Fibroblast of peridontal ligament (primary cell): ENCODE measurements around the gene ATG7.
"Not testable (repeated sequence)": the region's sequence is repeated elsewhere in the genome, so short reads cannot be mapped to it uniquely, and the experiment has no call there.

Experiments
- DNase-seq: peaks from one replicate; pipeline ENCODE4 v3.0.0-alpha.2; 2010; ENCODE audit errors: extremely low read depth

Gene ATG7

GRCh38 chr3:11423868-11424267 lies 151.7 kb downstream of the ATG7 start:
- DNase-seq: no peak

GRCh38 chr3:11424277-11424676 lies 152.1 kb downstream of the ATG7 start:
- DNase-seq: no peak

DNA sequence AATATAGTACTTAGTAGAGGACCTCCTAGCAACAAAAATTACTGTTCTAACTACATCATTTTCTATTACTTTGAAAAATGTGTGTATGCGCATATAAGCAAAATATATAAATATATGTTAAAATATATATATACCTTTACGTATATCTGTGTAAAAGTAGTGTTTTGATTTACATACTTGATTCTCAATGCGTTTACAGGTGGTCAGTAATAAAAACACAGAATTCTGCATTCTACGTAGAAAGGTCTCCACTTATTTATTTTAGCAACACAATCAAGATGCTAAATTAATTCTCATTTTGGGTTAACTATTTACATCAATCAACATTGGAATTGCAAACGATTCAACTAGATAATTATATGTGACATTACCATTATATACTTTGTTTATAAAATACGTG lies 158.0 kb downstream of the ATG7 start:
- DNase-seq: no peak

DNA sequence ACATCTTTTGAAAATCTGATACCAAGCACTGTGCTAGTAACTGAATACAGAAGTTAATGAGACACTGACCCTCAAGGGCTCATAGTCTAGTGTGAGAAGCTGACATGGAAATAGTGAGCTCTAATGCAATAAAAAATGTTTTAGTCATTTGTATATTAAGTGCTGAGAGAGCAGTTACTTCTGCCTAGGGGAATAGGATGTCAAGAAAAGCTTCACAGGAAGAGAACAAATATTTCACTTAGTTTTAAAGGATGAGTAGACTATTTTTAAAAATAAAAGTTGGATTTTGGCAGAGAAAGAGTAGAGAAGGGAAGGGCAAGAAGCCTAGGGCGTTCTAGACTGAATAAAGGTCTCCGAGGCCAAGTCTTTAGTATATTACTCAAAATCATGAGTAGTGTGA lies 158.4 kb downstream of the ATG7 start:
- no peak for DNase-seq

GRCh38 chr3:11431319-11431718 lies 159.1 kb downstream of the ATG7 start:
- no peak for DNase-seq

- DNase-seq: peak; percentile 96
Measured at GRCh38 chr3:11434017-11434526, 161.9 kb downstream of the ATG7 start.

- DNase-seq: no peak
Measured at GRCh38 chr3:11434563-11435096, 162.4 kb downstream of the ATG7 start.

- no peak for DNase-seq
Measured at GRCh38 chr3:11435440-11436165, 163.4 kb downstream of the ATG7 start.

DNA sequence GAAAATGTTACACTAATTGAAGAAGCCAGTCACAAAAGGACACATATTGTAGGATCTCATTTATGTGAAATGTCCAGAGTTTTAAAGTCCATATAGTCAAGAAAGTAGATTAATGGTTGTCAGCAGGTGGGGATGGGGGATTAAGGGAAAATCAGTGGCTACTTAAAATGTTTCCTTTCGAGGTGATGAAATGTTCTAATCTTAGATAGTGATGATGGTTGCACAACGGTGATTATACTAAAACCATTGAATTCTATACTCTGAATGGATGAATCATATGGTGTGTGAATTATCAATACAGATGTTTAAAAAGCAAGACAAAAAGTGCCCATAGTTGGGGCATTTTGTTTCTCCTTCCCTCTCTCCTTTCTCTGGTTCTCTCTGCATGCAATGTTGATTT lies 164.6 kb downstream of the ATG7 start:
- DNase-seq: no peak

GRCh38 chr3:11437506-11437905 lies 165.3 kb downstream of the ATG7 start:
- no peak for DNase-seq

- peak; percentile 30 for DNase-seq
Measured at GRCh38 chr3:11438646-11439045, 166.4 kb downstream of the ATG7 start.

- DNase-seq: not testable (repeated sequence)
Measured at GRCh38 chr3:11441346-11441745, 169.1 kb downstream of the ATG7 start.

- no peak for DNase-seq
Measured at GRCh38 chr3:11444404-11444803, 172.2 kb downstream of the ATG7 start.

- not testable (repeated sequence) for DNase-seq
Measured at GRCh38 chr3:11445193-11445592, 173.0 kb downstream of the ATG7 start.

- peak; percentile 36 for DNase-seq
Measured at GRCh38 chr3:11445883-11446282, 173.7 kb downstream of the ATG7 start.

DNA sequence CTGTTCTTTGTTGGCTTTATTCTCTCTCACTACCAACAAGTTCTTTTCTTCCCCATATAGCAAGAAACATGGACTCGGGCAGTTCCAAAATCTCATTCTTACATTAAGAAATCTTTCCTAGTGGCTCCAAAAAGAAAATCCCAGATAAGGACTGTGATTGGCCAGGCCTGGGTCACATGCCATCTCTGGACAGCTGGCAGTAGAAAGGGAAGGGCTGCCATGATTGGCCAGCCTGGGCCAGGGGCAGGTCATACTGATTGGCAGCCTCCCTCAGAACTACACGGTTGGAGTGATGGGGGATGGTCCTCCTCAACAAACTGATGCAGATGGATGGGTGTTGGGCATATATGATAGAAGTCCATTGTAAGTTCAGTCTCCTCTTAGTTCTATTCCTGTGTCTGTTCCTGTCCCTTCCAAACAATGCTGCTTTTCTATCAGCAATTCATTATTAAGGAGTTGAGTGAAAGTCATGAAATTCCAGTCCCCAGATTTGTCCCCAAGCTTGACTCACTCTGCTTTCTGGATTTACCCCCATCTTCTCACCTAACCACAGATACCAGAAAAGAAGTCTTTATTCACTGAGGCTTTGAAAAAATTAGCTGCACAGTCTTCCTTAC lies 175.5 kb downstream of the ATG7 start:
- DNase-seq: no peak

DNA sequence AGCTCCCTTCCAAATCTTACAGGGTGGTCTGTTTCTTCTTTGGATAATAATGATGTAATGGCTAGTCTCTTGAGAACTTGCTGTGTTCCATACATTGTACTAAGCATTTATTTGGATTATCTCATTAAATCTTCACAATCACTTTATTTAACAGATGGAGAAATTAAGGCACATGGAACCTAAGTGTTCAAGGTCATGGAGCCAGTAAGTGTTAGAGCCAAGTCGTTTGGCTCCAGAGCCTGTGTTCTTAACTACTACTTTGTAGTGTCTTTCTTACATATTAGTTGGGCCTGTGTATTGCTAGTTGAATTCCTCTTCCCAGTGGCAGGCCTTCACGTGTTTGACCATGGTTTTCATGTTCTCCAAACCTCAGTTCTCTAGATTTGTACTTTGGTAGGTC lies 177.8 kb downstream of the ATG7 start:
- no peak for DNase-seq

DNA sequence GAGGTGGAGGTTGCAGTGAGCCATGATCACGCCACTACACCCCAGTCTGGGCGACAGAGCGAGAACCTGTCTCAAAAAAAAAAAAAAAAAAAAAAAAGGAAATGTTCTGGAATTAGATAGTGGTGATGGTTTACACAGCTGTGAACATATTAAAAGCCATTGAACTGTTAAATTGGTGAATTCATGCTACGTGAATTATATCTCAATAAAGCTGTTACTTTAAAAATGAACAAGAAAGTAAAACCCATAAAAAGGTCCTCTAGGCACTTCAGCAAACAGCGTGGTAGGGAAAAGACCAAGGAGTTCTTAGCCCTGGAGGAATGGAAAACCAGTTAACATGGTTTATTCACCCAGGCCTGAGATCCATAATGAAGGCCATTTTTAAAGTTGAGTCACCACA lies 180.1 kb downstream of the ATG7 start:
- no peak for DNase-seq

GRCh38 chr3:11452885-11453847 lies 181.0 kb downstream of the ATG7 start:
- peak; percentile 63 for DNase-seq

GRCh38 chr3:11455956-11456355 lies 183.8 kb downstream of the ATG7 start:
- peak; percentile 80 for DNase-seq

DNA sequence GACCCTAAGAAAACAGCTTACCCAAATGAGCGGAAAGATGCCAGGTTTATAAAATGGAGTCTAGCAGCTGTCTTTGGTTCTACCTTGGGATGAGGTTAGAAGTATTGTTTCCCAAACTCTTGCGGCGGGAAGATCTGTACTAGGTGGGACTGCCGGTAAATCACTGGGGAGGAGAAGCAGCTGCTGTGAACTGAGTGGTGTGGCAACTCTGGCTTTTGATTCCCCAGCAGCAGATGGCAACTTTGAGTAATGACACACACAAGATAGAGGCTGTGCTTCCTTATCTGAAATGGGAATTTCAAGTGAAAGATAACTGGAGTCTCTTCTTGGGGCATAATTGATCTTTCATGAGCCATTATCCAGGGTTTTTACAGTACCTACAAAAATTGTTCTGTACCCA lies 184.9 kb downstream of the ATG7 start:
- DNase-seq: no peak
